PC-9 (cell line): Measurements from ENCODE around the gene KRTAP9-3.

ENCODE experiments used
- CTCF ChIP-seq: fragments of 200-600 bp; sonication (generic); conservative IDR thresholded peaks from 2 replicates; pipeline ENCODE4 v1.6.1; 2017; ENCODE audit warnings: mixed run types, antibody characterized with exemption, mild to moderate bottlenecking, moderate library complexity
- EZH2 ChIP-seq: fragments of 200-600 bp; sonication (generic); IDR thresholded peaks from 2 replicates; pipeline ENCODE4 v1.8.0; 2017; ENCODE audit warnings: antibody characterized with exemption, low read depth

GRCh38 chr17:41271858-41272257 lies 39.6 kb downstream of the KRTAP9-3 start:
- TF ChIP-seq CTCF = no peak
- no peak for TF ChIP-seq EZH2
